ENCODE measurements around the gene RAB40C. TPM values are rescaled to one million over a fixed set of nuclear protein-coding genes. Genes with fewer than 3 reads are reported as not detected.

RAB40C gene
- total RNA-seq, 1 donor from 2014 or later = 6.0 TPM

DNA sequence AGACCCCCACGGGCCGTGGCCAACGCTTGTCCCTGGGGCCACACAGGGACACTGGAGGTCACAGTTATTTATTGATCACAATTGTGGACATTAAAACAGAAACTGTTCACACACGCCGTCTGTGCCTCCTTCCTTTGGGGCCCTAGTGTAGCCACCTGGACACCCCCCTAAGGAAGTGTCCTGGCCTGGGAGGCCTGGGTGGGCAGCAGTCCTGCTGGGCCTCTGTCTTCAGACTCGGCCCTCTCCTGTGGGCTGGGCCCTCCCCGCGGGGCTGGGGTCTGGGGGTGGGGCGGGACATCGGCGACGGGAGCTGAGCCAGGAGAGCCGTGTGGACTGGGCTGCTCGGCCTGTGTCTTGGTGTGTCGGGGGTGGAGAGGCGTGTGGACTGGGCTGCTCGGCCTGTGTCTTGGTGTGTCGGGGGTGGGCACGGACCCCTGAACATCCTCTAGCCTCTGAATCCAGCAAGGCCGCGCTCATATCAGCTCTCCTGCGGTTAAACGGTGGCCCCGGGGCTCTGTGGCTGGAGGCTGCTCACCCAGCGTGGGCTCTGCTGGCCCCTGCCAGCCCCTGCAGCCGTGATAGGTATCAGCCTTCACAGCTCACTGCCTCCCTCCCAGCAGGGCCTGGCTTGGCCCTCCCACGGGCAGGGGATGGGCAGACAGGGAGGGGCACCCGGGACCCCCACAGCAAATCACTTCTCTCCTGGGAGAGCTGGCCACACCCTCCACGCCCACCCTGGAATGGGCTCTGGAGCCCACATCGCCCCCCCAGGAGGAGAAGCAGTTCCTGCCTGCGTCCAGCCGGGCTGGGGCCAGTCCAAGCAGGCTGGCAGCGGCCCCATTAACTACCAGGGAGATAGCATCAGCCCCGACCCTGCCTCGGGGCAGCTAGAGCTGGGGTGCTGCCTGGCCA is 24.2 kb upstream of the RAB40C start:
- Mint-ChIP-seq H3K4me3 (peak overlapping the region; percentile 41), H3K4me1 (peaks cover 27% of the 10 kb centered on the region), H3K9me3 (peaks cover 2% of the 10 kb centered on the region), H3K36me3 (no peaks in the 10 kb centered on the region), H3K27me3 (ENCODE audit: insufficient read depth, low read depth) (peaks cover 9% of the 10 kb centered on the region), H3K27ac (no peak overlapping the region)
- Histone ChIP-seq H3K9me3 (ENCODE audit: low read depth) (no peaks in the 10 kb centered on the region), H3K4me1 (peaks cover 13% of the 10 kb centered on the region), H3K27ac (no peak overlapping the region), H3K9ac (no peak overlapping the region), H4K20me1 (ENCODE audit: low read depth) (peaks cover 7% of the 10 kb centered on the region), H3K4me2 (no peak overlapping the region), H3K79me2 (ENCODE audit: low read depth) (peaks cover 7% of the 10 kb centered on the region), H3K27me3 (peaks cover 34% of the 10 kb centered on the region), H3K4me3 (no peak overlapping the region), H3K36me3 (no peaks in the 10 kb centered on the region), H2AFZ (replicated peaks) (no peak overlapping the region), H3F3A (ENCODE audit: low read depth) (peaks cover 8% of the 10 kb centered on the region)
- TF ChIP-seq EZH2 (IDR thresholded peaks at IDR 0.05) (no peak), EZH2phosphoT487 (IDR thresholded peaks at IDR 0.05) (no peak)
- TF ChIP-seq, protein P1, sequence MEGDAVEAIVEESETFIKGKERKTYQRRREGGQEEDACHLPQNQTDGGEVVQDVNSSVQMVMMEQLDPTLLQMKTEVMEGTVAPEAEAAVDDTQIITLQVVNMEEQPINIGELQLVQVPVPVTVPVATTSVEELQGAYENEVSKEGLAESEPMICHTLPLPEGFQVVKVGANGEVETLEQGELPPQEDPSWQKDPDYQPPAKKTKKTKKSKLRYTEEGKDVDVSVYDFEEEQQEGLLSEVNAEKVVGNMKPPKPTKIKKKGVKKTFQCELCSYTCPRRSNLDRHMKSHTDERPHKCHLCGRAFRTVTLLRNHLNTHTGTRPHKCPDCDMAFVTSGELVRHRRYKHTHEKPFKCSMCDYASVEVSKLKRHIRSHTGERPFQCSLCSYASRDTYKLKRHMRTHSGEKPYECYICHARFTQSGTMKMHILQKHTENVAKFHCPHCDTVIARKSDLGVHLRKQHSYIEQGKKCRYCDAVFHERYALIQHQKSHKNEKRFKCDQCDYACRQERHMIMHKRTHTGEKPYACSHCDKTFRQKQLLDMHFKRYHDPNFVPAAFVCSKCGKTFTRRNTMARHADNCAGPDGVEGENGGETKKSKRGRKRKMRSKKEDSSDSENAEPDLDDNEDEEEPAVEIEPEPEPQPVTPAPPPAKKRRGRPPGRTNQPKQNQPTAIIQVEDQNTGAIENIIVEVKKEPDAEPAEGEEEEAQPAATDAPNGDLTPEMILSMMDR (IDR thresholded peaks at IDR 0.05) = no peak
- no peak for DNase-seq (ENCODE audit: low spot score)

DNA sequence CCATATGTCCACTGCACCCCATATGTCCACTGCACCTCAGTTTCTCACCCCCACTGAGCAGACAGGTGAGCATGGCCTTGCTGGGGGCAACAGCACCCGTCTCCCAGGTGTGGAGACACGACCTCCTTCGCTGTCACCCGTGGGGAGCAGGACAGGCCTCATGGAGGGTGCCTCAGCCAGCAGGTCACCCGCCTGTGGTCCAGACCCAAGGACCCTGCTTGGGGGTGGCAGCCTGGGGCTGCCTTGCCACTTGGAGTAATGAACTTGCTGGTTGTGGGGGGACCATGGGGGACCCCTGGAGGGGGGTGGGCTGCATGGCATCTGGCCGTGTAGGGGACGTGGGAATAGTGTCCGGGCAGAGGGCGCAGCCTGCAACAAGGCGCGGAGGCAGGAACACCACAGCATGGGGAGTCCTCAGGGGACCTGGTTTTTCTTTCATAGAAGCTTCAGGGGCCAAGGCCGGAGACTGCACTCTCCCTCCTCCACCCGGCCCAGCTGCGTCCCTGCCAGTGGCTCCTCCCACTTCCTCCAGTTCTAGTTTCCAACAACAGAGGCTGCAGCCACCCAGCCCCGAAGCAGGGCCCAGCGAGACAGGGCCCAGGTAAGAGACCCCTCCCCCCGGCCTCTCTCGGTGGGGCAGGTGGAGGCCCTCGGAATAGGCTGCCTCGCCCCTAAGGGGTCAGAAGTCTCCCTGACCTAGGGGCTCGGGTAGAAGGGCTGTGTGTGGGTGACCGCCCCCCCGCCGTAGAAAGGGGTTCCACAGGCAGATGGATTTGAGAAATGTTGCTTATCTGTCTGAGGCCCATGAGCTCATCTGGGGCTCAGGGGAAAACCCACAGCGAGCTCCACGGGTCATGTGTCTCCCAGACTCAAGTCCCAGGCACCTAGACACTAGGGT is 23.1 kb upstream of the RAB40C start, which contains the start of gene NHLRC4:
TSS of gene NHLRC4 (plus strand) at position 531 of the 898 bp plus-strand sequence. CDS start 1,043 bp downstream, outside the sequence.
- DNase-seq (ENCODE audit: low spot score) = peak; percentile 48
- Histone ChIP-seq H3K9me3 (ENCODE audit: low read depth) (no peaks in the 10 kb centered on the region), H3K4me3 (no peak within 1 kb of the TSS), H3K27ac (no peak within 1 kb of the TSS), H4K20me1 (ENCODE audit: low read depth) (peaks cover 10% of the 10 kb centered on the region), H2AFZ (replicated peaks) (no peak within 1 kb of the TSS), H3F3A (ENCODE audit: low read depth) (peaks cover 8% of the 10 kb centered on the region), H3K36me3 (no peaks in the 10 kb centered on the region), H3K4me2 (no peak within 1 kb of the TSS), H3K4me1 (peaks cover 13% of the 10 kb centered on the region), H3K79me2 (ENCODE audit: low read depth) (peaks cover 9% of the 10 kb centered on the region), H3K9ac (no peak within 1 kb of the TSS), H3K27me3 (peaks cover 24% of the 10 kb centered on the region)
- H3K27me3 Mint-ChIP-seq (ENCODE audit: insufficient read depth, low read depth) = peaks cover 12% of the 10 kb centered on the region
- no peaks in the 10 kb centered on the region for H3K36me3 Mint-ChIP-seq
- peak within 1 kb of the TSS; percentile 55 for H3K4me3 Mint-ChIP-seq
- TF ChIP-seq, protein P1 (IDR thresholded peaks at IDR 0.05) = no peak
- TF ChIP-seq EZH2 (IDR thresholded peaks at IDR 0.05) (no peak), EZH2phosphoT487 (IDR thresholded peaks at IDR 0.05) (no peak)
- H3K4me1 Mint-ChIP-seq = peaks cover 38% of the 10 kb centered on the region
- no peak within 1 kb of the TSS for H3K27ac Mint-ChIP-seq
- H3K9me3 Mint-ChIP-seq = peaks cover 2% of the 10 kb centered on the region

DNA sequence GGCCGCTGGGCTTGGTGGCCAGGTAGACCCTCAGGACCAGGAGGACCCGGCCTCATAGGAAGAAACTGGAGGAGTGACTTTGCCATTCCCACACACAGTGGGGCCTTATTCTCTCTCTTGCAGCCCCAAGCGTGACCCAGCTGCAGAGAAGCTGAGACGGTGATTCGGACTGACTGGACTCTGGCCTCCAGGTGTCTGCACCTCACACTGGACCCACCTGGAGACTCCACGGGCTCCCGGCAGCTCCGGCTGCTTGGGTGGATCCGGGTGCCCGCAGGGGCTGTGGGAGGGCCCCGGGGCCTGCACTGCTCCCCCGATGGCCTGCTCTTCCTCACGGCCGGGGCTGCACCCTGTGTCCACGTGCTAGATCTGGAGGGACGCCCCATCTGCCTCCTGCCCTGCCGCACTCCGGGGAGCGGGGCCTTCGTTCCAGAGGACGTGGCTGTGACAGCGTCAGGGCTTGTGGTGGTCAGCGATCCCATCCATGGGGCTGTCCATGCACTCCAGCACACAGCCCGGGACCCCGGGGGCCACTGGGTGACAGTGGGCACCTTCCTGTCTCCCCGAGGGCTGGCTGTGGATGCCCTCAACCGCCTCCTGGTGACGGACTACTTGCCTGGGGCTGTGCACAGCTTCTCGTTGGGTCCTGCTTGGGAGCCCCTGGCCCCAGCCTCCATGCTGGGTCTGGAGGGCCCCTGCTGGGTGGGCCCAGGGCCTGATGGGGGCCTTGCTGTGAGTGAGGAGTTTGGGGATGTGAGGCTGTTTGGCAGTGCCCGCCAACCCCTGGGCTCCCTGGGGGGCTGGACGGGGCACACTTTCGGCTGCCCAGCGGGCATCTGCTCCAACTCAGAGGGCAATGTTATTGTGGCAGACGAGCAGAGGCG is 22.3 kb upstream of the RAB40C start:
- H3K27ac Mint-ChIP-seq = no peak overlapping the region
- H3K9ac ChIP-seq = no peak overlapping the region
- H3K9me3 ChIP-seq (ENCODE audit: low read depth) = no peaks in the 10 kb centered on the region

More for the DNA sequence above, 22.3 kb upstream of the RAB40C start:
- Mint-ChIP-seq H3K4me3 (peak overlapping the region; percentile 55), H3K4me1 (peaks cover 36% of the 10 kb centered on the region), H3K9me3 (no peaks in the 10 kb centered on the region), H3K27me3 (ENCODE audit: insufficient read depth, low read depth) (peaks cover 9% of the 10 kb centered on the region), H3K36me3 (no peaks in the 10 kb centered on the region)
- H2AFZ ChIP-seq (replicated peaks) = no peak overlapping the region
- TF ChIP-seq, protein P1 (IDR thresholded peaks at IDR 0.05) = no peak
- no peak for TF ChIP-seq EZH2phosphoT487 (IDR thresholded peaks at IDR 0.05)
- TF ChIP-seq EZH2 (IDR thresholded peaks at IDR 0.05) = no peak
- no peak for DNase-seq (ENCODE audit: low spot score)
- H3K4me2 ChIP-seq = no peak overlapping the region
- peaks cover 13% of the 10 kb centered on the region for H3K4me1 ChIP-seq
- H3F3A ChIP-seq (ENCODE audit: low read depth) = peaks cover 8% of the 10 kb centered on the region
- peaks cover 9% of the 10 kb centered on the region for H3K79me2 ChIP-seq (ENCODE audit: low read depth)
- peaks cover 14% of the 10 kb centered on the region for H4K20me1 ChIP-seq (ENCODE audit: low read depth)
- H3K27me3 ChIP-seq = peaks cover 15% of the 10 kb centered on the region
- H3K4me3 ChIP-seq = no peak overlapping the region
- H3K27ac ChIP-seq = no peak overlapping the region
- no peaks in the 10 kb centered on the region for H3K36me3 ChIP-seq

Data from neural progenitor cell (in vitro differentiated cells).